ENCODE measurements around the gene FERMT2.
"Not testable (repeated sequence)": the region's sequence is repeated elsewhere in the genome, so short reads cannot be mapped to it uniquely, and the experiment has no call there.

FERMT2 gene

DNA sequence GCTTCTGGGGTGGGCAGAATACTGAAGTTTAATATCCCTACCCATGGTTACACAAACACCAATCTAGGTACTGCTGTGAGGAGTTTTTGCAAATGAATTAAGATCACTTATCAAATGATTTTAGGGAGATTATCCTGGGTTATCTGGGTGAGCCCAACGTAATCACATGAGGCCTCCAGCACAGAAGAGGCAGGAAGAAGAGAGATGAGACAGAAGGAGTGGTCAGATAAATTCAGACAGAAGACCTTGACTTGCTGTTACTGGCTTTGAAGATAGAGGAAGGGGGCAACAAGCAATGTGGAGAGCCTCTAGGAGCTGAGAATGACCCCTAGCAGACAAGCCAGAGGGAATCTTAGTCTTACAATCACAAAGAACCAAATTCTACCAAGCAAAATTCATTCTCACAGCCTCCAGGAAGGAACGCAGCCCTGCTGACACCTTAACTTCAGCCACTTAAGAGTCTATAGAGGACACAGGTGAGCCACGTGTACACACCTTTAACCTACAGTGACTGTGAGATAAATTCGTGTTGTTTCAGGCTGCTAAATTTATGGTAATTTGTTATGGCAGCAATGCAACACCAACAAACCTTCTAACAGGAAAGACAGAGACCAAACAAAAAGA is 49.4 kb downstream of the FERMT2 start:
- DNase-seq (no peak), ATAC-seq (no peak)

DNA sequence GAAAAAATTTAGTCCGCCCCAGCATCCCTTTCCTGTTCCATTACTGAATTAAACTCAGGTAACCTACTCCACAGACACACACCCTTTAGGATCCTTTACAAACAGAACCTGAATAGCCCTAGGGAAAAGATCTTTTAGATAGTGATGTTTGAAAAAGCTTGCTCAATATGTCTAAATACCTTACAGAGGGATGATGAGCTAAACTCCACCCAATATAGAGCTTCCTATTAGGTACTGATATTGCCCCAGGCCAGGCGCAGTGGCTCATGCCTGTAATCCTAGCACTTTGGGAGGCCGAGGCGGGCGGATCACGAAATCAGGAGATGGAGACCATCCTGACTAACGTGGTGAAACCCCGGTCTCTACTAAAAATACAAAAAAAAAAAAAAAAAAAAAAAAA is 50.1 kb downstream of the FERMT2 start:
- no peak for DNase-seq

DNA sequence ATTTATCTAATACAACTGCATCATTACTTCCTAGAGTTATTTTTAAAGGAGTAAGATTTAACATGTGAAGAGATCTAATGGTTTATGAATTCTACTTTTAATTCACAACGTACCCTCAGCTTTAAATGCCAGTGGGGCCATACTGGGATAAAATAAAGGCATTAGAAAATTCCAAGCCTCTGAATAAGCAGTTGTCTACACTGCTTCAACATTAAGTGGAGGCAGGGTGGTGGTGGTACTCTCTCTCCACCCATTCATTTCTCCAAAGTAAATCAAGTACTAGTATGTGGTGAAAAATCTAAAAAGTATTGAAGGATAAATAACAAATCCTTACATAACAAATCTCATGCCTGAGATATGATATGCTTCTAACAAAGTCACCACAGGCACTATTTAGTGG is 52.4 kb downstream of the FERMT2 start:
- no peak for DNase-seq
- ATAC-seq, result no peak

More for the DNA sequence above, 50.1 kb downstream of the FERMT2 start:
- no peak for ATAC-seq

DNA sequence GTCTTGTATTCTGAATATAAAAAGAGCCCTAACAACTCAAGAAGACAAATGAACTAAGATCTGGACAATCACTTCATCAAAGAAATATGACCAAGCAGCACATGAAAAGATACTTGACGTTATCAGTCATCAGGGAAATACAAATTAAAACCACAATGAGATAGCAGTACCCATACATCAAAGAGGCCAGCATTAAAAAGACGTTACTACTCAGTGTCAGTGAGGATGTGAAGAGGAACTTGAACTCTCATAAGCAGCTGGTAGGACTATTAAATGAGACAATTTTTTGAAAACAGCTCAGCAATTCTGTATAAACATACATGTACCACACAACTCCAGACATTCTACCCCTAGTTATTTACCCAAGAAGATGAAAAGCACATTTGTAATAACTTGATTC is 55.9 kb downstream of the FERMT2 start:
- ATAC-seq (no peak), DNase-seq (no peak)

DNA sequence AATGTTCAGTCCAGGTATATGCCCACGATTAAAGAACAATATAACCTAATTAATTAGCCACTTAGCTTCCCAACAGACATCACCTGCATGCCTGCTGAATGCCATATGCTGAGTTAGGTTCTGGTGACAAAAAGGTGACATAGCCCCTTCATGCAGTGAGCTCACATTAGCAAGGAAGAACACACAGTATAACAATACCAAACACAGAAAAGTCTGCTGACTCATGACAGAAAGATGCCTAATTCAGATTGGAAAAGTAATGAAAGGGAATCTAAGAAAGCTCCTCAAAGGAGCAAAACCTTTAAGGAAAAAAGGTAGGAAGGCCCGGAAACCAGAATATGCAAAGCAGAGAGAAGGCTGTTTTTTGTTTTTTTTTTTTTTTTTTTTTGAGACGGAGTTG is 59.0 kb downstream of the FERMT2 start:
- DNase-seq, result no peak
- no peak for ATAC-seq

DNA sequence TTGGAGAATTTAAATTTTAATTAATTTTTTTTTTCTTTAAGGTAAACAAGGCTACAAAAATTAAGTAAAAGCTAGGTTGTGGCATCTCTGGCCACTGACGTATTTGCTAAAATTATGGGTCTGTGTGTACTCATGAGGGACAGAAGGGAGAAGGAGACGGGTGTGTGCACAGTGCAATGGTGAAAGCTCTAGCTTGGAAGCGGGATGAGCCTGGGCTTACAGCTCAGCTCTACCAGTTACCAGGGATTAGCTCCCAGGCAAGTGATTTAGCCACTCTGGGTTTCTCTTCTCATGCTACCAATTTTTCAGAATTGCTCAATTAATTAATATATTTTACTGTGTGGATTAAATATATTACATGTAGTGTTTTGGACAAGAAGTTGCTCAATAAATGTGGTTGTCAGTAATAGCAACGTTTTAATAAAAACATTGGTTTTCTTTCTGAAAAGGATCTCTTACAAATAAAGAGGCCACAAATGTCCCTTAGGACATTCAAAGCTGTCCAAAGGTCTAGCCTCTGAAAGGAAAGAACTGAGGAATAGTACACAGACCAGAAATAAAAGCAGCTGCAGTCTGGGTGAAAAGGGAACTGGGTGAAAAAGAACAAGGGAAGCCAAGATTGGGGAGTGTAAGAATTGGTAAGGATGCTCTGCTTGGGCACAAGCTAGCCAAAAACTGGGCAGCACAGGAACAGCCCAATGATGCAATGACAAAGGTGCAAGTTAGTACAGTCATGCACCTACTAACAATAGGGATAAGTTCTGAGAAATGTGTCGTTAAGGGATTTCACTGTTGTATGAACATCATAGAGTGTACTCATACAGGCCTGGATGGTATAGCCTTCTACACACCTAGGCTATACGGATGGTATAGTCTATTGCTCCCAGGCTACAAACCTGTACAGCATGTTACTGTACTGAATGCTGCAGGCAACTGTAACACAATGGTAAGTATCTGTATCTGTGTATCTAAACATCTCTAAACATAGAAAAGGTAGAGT is 61.7 kb downstream of the FERMT2 start:
- DNase-seq, result no peak
- no peak for ATAC-seq

DNA sequence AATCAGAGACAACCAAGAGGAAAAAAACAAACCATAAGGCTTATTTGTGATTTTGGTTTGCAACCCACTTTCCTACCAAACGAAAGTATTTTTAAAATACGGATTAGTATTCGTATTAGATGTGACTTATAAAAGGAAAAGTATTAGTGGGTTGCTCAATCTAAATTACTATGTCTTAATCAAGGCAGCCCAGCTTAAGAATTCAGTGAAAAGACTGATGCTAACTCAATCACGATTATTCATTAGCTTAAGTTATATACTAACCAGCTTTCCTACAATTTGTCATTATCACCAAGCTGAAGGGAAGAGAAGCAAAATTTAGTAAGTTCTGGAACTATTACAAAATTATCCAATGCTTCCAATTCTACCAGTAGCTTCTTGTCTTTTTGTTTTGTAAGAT is 62.7 kb downstream of the FERMT2 start:
- DNase-seq, result no peak
- ATAC-seq, result no peak

DNA sequence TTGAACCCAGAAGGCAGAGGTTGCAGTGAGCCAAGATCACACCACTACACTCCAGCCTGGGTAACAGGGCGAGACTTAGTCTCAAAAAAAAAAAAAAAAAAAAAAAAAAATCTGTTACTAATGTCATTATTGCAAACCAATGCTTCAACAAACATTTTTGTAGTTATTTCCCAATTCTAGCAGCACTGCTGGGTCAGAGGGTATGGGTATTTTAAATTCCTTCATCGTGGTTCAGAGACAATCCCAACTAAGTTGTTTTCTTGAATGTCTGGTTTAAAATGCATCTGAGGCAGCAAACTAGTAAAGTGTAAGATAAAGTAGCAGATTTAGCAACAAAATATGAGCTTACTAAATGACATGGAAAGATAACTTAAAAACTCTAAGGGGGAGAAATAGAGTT is 65.6 kb downstream of the FERMT2 start:
- ATAC-seq (no peak), DNase-seq (no peak)

DNA sequence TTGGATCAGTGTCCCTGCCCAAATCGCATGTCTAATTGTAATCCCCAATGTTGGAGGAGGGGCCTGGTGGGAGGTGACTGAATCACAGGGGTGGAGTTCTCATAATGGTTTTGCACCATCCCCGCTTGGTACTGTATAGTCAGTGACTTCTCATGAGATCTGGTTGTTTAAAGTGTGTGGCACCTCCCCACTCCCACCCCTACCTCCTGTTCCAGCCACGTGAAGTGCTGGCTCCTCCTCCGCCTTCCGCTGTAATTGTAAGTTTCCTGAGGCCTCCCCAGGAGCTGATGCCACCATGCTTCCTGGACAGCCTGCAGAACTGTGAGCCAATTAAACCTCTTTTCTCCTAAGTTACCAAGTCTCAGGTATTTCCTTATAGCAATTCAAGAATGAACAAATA is 67.2 kb downstream of the FERMT2 start:
- ATAC-seq (no peak), DNase-seq (no peak)

DNA sequence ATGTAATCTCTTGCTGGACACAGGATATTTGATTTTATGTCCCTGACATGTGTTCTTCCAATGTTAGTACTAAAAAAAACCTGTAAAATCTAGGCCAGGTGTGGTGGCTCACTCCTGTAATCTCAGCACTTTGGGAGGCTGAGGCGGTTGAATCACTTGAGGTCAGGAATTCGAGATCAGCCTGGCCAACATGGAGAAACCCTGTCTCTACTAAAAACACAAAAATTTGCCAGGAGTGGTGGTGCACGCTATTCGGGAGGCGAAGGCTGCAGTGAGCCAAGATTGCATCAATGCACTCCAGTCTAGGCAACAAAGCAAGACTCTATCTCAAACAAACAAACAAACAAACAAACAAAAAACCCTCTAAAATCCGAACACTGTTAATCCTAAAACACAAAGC is 68.0 kb downstream of the FERMT2 start:
- no peak for ATAC-seq
- DNase-seq, result no peak

DNA sequence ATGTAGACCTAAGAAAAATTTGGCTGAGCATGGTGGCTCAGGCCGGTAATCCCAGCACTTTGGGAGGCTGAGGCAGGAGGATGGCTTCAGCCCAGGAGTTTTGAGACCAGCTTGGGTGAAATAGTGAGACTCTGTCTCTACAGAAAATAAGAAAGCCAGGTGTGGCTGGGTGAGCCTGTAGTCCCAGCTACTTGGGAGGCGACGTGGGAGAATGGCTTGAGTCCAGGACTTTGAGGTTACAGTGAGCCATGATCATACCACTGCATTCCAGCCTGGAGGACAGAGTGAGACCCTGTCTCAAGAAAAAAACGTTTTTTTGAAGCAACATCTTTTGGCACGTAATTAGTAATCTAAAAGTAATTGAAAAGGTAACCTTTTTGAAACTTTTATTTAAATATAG is 70.9 kb downstream of the FERMT2 start:
- DNase-seq, result no peak
- ATAC-seq, result no peak

DNA sequence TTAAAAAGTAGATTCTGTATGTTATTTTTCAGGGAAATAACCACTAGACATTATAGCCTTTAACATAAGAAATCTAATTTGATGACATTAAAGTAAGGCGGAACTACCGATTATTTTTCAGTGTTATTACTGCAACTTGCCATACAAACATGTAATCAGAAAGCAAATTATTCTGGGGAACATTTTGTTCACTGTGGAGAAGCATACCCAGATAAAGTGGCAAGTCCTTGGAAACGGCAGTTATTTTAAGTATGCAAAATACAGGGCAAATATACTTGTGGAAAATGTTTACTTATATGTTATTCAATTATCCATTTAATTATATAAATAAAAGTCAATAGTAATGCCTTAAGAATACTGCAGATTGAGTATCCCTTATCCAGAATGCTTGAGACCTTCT is 71.9 kb downstream of the FERMT2 start:
- DNase-seq, result no peak
- ATAC-seq, result no peak

DNA sequence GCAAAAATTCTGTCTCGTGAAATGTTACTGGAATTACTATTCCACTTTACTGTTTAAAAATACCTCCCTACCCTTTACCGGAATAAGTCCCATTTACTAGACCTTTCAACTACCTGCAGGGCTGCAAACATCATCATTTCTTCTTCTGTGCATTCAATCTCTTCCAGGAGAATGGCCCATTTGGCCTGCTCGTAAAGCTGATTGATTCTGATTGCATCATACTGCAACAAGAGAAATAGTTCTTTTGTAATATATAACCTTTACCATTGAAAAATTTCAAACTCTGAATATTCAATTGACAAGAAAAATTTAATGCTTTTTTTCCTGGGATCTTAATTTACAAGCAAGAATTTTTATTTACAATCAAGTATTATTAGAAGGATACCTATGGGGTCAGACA is 72.4 kb downstream of the FERMT2 start:
- no peak for ATAC-seq
- no peak for DNase-seq

DNA sequence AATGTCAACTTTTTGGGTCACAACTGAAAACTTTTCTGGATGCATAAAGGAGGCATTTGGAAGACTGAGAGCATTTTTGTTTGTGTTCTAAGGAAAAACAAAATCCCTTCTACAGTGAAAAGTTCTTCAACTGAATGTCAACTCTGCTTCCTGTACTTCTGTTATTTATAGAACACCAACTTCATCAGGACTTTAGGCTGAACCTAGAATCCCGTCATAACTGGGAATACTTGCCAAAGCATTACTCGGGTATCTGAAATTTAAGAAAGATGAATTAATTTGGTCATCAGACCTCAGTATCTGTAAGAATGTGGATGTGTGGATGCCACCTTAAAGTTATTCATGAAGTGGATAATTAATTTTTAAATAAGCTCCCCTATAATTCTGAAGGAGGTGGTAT is 73.2 kb downstream of the FERMT2 start:
- ATAC-seq (no peak), DNase-seq (no peak)

DNA sequence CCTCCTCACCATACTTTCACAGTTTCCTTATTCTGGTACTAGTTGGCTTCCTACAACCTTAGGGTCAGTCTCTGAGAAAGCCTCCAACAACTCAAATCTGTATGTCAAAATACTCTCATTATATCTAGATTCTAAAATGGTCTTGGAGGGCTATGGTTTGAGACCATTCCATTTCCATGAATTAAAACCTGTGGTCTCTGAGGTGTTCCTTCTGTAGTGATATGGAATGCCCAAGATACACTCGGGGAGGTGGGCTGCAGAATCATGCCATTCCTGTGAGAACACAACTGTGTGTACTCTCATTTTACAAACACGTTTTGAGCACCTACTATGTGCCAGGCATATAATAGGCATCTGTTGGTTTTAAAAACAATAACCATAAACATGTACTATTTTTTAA is 74.0 kb downstream of the FERMT2 start:
- ATAC-seq, result no peak
- no peak for DNase-seq

DNA sequence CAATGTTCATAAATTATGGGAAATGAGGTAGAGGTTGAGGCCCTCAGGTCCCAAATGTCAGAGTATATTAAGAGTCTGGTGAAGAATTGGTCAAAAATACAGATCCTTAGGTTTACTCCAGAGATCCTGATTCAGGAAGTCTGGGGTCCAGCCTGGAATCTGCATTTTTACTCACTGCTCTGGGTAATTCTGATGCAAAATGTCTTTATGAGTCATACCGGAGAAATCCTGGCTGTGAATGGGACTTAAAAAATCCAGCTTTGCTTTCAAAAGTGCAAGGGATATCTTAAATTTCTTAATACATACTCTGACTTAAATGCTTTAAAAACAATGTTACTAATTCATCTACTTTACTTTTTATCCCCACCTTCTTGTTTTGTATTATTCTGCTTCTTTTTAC is 74.5 kb downstream of the FERMT2 start:
- no peak for ATAC-seq

DNA sequence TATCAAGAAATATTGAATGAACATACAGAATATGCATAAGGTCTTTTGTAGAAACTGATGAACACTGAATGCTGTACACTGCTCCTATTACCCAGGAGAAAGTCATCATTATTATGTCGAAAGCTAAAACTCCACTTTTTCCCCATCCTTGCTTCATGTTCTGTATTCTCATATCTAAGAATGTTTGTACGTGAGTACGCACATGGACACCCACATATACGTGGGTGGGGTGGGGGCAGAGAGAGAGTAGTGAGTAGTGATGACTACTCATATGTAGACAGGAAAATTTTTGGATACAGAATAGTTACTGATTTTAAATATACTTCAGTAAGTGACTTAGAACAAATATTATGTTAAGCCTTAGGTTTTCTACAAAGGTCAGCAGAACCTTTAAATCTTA is 75.1 kb downstream of the FERMT2 start:
- no peak for DNase-seq
- ATAC-seq, result no peak

More for the DNA sequence above, 74.5 kb downstream of the FERMT2 start:
- DNase-seq, result no peak

DNA sequence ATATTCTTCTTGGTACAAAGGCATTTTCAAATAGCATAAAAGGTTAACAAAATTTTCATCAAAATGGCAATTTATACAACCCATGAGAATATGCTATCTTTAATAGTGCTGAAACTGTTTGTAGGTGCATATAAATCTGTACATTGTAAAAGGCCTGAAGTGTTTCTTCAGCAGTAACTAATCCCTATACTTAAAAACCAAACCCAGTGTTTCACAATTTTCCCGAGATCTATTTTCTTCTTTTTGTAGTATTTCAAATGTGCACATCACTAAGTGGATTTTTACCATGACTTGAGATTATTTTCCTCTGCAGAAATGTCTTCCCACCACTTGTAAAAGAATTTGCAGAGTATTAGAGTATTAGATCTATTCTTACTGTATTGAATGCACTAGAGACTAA is 76.5 kb downstream of the FERMT2 start:
- no peak for ATAC-seq

DNA sequence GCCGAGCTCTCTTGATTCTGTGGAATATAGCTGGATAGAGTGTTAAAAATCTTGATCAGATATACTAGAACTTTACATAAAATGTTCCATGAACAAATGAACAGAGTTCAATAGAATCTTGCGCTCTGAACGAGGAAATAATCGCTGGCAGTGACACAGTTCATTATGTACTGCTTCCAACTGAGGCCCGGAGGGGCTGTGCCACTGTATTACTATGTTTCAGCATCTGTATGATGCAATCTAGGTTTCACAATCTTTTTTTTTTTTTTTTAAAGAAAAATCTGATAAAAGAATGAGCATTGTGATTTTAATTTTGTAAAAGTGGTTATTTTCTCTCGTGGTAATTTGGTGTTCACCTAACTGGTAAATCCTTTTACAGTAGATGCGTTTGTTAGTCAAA is 77.2 kb downstream of the FERMT2 start:
- ATAC-seq (no peak), DNase-seq (no peak)

More for the DNA sequence above, 76.5 kb downstream of the FERMT2 start:
- DNase-seq, result no peak

DNA sequence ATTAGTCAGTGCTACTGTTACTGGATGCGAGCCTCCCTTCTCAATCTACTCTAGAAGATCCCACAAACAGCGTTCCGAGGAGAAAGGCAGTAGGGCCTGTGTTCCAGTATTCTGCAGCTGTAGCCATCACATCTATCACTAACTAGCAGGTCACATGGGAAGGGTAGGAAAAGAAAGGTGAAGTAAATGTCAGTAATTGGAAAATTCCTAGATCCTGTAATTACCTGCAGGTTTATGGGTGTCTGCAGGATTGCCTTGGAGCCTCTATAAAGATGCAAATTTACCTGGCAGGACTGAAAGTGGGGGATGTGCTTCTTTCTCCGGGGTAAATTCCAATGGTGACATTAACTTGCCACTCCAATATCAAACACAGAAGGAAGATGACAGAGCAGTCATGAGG is 77.8 kb downstream of the FERMT2 start:
- DNase-seq (no peak), ATAC-seq (no peak)

DNA sequence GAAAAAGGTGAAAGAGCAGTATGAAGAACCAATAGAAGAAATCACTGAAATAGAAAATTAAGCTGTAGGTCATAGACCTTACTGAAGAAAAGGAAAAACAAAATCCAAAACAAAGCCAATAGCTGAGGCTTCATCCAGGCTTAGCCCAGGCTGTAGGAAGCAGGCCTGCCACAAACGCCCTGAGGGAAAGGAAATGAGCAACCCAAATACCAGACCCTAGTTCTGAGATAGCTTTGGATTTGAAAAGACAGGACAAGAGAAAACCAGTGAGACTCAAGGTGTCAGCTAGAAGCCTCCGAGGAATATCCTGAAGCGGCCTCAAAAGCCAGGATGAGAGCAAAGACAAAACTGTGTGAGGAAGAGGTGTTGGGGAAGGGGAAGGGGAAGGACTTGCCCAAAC is 79.2 kb downstream of the FERMT2 start:
- no peak for ATAC-seq
- no peak for DNase-seq

DNA sequence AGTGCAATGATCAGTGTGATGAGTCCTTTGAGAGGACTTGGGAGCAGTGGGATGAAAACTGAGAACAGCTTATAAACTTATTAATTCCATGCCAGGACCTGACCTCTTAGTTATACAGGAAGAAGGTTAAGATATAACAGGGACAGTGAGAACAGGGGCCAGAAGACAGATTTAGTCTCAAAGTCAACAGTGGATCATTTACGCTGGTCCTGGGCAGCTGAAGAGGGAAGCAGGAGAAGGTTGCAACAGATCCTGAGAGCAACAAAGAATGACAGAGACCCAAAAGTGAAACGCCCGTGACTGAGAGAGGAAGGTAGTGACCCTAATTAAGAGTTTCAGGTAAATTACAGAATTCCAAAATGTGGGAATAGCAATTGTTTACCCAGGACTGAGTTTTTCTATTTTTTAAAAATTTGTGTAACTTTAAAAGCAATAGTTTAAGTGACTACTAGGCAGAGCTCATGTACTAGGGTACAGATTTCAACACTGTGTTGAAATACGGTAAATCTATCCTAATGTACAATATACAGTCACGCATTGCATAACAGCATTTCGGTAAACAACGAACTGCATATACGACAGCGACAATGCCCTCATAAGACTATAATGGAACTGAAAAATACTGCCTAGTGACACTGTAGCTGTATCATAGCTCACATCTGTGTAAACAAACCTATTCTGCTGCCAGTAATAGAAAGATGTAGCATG is 81.8 kb downstream of the FERMT2 start:
- no peak for DNase-seq
- ATAC-seq, result no peak

DNA sequence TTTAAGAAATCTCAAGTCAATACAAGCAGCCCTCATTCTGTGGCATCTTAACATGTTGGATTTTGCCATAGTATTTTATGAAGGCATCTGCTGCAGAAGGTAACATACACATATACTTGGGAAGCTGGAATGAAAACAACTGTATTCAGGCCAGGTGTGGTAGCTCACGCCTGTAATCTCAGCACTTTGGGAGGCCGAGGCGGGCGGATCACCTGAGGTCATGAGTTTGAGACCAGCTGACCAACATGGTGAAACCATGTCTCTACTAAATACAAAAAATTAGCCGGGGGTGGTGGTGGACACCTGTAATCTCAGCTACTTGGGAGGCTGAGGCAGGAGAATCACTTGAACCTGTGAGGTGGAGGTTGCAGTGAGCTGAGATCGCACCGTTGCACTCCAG is 86.0 kb downstream of the FERMT2 start:
- not testable (repeated sequence) for ATAC-seq, DNase-seq
